ENCODE results near the gene UBQLN2. TPM values are rescaled to one million over a fixed set of nuclear protein-coding genes. Genes with fewer than 3 reads are reported as not detected.

Gene UBQLN2
- total RNA-seq, 1 experiment from 2014 or later: 18.4 TPM

DNA sequence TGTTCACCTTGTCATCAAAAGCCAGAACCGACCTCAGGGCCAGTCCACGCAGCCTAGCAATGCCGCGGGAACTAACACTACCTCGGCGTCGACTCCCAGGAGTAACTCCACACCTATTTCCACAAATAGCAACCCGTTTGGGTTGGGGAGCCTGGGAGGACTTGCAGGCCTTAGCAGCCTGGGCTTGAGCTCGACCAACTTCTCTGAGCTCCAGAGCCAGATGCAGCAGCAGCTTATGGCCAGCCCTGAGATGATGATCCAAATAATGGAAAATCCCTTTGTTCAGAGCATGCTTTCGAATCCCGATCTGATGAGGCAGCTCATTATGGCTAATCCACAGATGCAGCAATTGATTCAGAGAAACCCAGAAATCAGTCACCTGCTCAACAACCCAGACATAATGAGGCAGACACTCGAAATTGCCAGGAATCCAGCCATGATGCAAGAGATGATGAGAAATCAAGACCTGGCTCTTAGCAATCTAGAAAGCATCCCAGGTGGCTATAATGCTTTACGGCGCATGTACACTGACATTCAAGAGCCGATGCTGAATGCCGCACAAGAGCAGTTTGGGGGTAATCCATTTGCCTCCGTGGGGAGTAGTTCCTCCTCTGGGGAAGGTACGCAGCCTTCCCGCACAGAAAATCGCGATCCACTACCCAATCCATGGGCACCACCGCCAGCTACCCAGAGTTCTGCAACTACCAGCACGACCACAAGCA lies 898 bp downstream of the UBQLN2 start:
- H2AFZ ChIP-seq (ENCODE audit: low read length): no peak overlapping the region
- peak; percentile 57 for DNase-seq
- H3K27ac ChIP-seq (ENCODE audit: low read length): peak overlapping the region; percentile 83
- no peaks in the 10 kb centered on the region for H3K9me2 ChIP-seq (replicated peaks; ENCODE audit: insufficient read depth, low read length)
- no peaks in the 10 kb centered on the region; the same call in 1 of the 2 replicates for H4K20me1 ChIP-seq (ENCODE audit: insufficient read depth, low read depth, low read length)
- H3K79me2 ChIP-seq (ENCODE audit: low read length): peaks cover 57% of the 10 kb centered on the region
- no peaks in the 10 kb centered on the region for H3K27me3 ChIP-seq (ENCODE audit: low read length)
- no peaks in the 10 kb centered on the region for H3K9me3 ChIP-seq (ENCODE audit: low read length)
- peak overlapping the region; percentile 87 for H3K9ac ChIP-seq (ENCODE audit: low read length)
- H3K36me3 ChIP-seq (ENCODE audit: insufficient read depth, low read length): peaks cover 12% of the 10 kb centered on the region; the same call in 1 of the 2 replicates
- peaks cover 26% of the 10 kb centered on the region for H3K4me1 ChIP-seq (ENCODE audit: low read length)
- H3K4me2 ChIP-seq (ENCODE audit: low read depth, low read length, poor library complexity, severe bottlenecking): peak overlapping the region; percentile 80
- peak overlapping the region; percentile 78 for H3K4me3 ChIP-seq (ENCODE audit: low read length)

DNA sequence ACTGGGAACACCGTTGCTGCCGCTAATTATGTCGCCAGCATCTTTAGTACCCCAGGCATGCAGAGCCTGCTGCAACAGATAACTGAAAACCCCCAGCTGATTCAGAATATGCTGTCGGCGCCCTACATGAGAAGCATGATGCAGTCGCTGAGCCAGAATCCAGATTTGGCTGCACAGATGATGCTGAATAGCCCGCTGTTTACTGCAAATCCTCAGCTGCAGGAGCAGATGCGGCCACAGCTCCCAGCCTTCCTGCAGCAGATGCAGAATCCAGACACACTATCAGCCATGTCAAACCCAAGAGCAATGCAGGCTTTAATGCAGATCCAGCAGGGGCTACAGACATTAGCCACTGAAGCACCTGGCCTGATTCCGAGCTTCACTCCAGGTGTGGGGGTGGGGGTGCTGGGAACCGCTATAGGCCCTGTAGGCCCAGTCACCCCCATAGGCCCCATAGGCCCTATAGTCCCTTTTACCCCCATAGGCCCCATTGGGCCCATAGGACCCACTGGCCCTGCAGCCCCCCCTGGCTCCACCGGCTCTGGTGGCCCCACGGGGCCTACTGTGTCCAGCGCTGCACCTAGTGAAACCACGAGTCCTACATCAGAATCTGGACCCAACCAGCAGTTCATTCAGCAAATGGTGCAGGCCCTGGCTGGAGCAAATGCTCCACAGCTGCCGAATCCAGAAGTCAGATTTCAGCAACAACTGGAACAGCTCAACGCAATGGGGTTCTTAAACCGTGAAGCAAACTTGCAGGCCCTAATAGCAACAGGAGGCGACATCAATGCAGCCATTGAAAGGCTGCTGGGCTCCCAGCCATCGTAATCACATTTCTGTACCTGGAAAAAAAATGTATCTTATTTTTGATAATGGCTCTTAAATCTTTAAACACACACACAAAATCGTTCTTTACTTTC lies 1.8 kb downstream of the UBQLN2 start:
- Histone ChIP-seq H3K27me3 (ENCODE audit: low read length) (no peaks in the 10 kb centered on the region), H3K36me3 (ENCODE audit: insufficient read depth, low read length) (peaks cover 12% of the 10 kb centered on the region; the same call in 1 of the 2 replicates), H4K20me1 (ENCODE audit: insufficient read depth, low read depth, low read length) (no peaks in the 10 kb centered on the region; the same call in 1 of the 2 replicates), H3K9me3 (ENCODE audit: low read length) (no peaks in the 10 kb centered on the region), H3K9ac (ENCODE audit: low read length) (peak overlapping the region; percentile 87), H3K4me1 (ENCODE audit: low read length) (peaks cover 26% of the 10 kb centered on the region), H3K4me2 (ENCODE audit: low read depth, low read length, poor library complexity, severe bottlenecking) (peak overlapping the region; percentile 80), H3K4me3 (ENCODE audit: low read length) (peak overlapping the region; percentile 78), H2AFZ (ENCODE audit: low read length) (no peak overlapping the region), H3K79me2 (ENCODE audit: low read length) (peaks cover 64% of the 10 kb centered on the region), H3K9me2 (replicated peaks; ENCODE audit: insufficient read depth, low read length) (no peaks in the 10 kb centered on the region), H3K27ac (ENCODE audit: low read length) (peak overlapping the region; percentile 83)
- peak; percentile 50 for DNase-seq

DNA sequence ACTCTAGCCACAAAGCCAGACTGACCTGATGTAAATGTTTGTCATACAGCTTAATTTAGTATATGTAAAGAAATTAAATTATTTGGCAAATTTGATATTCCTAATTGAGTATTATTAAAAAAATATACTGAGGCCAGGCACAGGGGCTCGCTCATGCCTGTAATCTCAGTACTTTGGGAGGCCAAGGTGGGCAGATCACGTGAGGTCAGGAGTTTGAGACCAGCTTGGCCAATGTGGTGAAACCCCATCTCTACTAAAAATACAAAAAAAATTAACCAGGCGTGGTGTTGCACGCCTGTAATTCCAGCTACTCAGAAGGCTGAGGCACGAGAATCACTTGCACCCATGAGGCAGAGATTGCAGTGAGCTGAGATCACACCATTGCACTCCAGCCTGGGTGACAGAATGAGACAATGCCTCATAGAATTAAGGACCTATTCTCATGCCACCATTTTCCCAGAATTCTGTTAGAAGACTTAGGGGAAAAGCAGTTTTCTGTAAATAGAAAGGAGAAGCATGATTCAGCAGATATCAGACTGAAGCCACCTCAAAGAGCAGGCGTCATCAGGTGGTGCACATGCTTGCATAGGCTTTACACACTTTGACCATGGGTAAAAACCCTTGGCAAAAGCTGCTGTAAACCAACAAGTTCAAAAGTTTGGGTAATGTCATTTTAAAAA lies 6.1 kb downstream of the UBQLN2 start:
- H4K20me1 ChIP-seq (ENCODE audit: insufficient read depth, low read depth, low read length): no peaks in the 10 kb centered on the region; the same call in 1 of the 2 replicates
- H3K9me3 ChIP-seq (ENCODE audit: low read length): no peaks in the 10 kb centered on the region
- H3K9me2 ChIP-seq (replicated peaks; ENCODE audit: insufficient read depth, low read length): no peaks in the 10 kb centered on the region
- peaks cover 29% of the 10 kb centered on the region; the same call in 1 of the 2 replicates for H3K36me3 ChIP-seq (ENCODE audit: insufficient read depth, low read length)
- H3K4me1 ChIP-seq (ENCODE audit: low read length): peaks cover 22% of the 10 kb centered on the region
- H3K27ac ChIP-seq (ENCODE audit: low read length): no peak overlapping the region
- H2AFZ ChIP-seq (ENCODE audit: low read length): no peak overlapping the region
- no peak for DNase-seq
- H3K27me3 ChIP-seq (ENCODE audit: low read length): no peaks in the 10 kb centered on the region
- no peak overlapping the region for H3K4me2 ChIP-seq (ENCODE audit: low read depth, low read length, poor library complexity, severe bottlenecking)
- peaks cover 88% of the 10 kb centered on the region for H3K79me2 ChIP-seq (ENCODE audit: low read length)
- no peak overlapping the region for H3K4me3 ChIP-seq (ENCODE audit: low read length)
- no peak overlapping the region for H3K9ac ChIP-seq (ENCODE audit: low read length)

DNA sequence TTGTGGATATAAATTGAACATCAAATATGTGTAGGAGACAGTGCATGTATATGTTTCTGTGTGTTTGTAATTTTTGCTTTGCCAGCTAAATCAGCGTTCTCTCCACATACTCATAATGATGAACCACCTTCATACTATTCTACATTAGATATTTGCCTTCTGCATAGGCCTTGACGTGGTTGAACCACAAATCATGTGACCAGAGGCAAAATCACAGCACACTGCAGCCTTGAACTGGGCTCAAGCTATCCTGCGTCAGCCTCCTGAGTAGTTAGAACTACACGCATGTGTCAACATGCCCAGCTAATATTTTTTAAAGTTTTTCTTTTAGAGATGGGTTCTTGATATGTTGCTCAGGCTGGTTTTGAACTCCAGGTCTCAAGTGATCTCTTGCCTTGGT lies 9.5 kb downstream of the UBQLN2 start:
- DNase-seq: no peak
- H3K9me2 ChIP-seq (replicated peaks; ENCODE audit: insufficient read depth, low read length): no peaks in the 10 kb centered on the region

DNA sequence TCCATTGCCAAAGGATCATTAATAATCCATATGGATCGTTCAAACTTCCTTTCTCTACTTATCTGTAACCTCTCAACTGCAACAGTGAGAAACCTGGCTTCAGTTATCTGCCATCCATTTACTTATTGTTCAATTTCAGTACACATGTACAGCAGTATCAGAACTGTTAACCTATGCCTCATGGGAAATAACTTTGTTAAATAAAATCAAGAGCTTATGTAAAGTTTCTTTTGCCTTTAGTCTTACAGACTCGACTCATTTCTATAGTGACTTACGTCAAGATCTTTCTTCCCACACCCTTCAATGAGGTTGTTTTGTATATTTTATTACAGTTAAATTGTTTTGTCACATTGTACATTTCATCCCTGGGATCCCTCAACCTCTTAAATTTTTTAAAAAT lies 11.4 kb downstream of the UBQLN2 start:
- H3K4me2 ChIP-seq (ENCODE audit: low read depth, low read length, poor library complexity, severe bottlenecking): no peak overlapping the region
- no peak overlapping the region for H3K27ac ChIP-seq (ENCODE audit: low read length)
- no peak overlapping the region for H2AFZ ChIP-seq (ENCODE audit: low read length)
- H3K4me3 ChIP-seq (ENCODE audit: low read length): no peak overlapping the region
- H4K20me1 ChIP-seq (ENCODE audit: insufficient read depth, low read depth, low read length): no peaks in the 10 kb centered on the region
- no peaks in the 10 kb centered on the region for H3K27me3 ChIP-seq (ENCODE audit: low read length)
- DNase-seq: no peak
- H3K4me1 ChIP-seq (ENCODE audit: low read length): no peaks in the 10 kb centered on the region
- H3K9ac ChIP-seq (ENCODE audit: low read length): no peak overlapping the region
- peaks cover 43% of the 10 kb centered on the region for H3K36me3 ChIP-seq (ENCODE audit: insufficient read depth, low read length)
- H3K79me2 ChIP-seq (ENCODE audit: low read length): peaks cover 88% of the 10 kb centered on the region
- H3K9me3 ChIP-seq (ENCODE audit: low read length): peaks cover 6% of the 10 kb centered on the region; the same call in 1 of the 2 replicates
- H3K9me2 ChIP-seq (replicated peaks; ENCODE audit: insufficient read depth, low read length): no peaks in the 10 kb centered on the region

More for the DNA sequence above, 9.5 kb downstream of the UBQLN2 start:
- no peak overlapping the region for H3K4me2 ChIP-seq (ENCODE audit: low read depth, low read length, poor library complexity, severe bottlenecking)
- no peak overlapping the region for H3K9ac ChIP-seq (ENCODE audit: low read length)
- H3K9me3 ChIP-seq (ENCODE audit: low read length): peaks cover 3% of the 10 kb centered on the region; the same call in 1 of the 2 replicates
- H3K36me3 ChIP-seq (ENCODE audit: insufficient read depth, low read length): peaks cover 37% of the 10 kb centered on the region; the same call in 1 of the 2 replicates
- H3K27me3 ChIP-seq (ENCODE audit: low read length): no peaks in the 10 kb centered on the region
- H3K79me2 ChIP-seq (ENCODE audit: low read length): peaks cover 87% of the 10 kb centered on the region
- no peak overlapping the region for H3K27ac ChIP-seq (ENCODE audit: low read length)
- H3K4me1 ChIP-seq (ENCODE audit: low read length): peaks cover 5% of the 10 kb centered on the region; the same call in 1 of the 2 replicates
- H4K20me1 ChIP-seq (ENCODE audit: insufficient read depth, low read depth, low read length): no peaks in the 10 kb centered on the region
- no peak overlapping the region for H2AFZ ChIP-seq (ENCODE audit: low read length)
- no peak overlapping the region for H3K4me3 ChIP-seq (ENCODE audit: low read length)

DNA sequence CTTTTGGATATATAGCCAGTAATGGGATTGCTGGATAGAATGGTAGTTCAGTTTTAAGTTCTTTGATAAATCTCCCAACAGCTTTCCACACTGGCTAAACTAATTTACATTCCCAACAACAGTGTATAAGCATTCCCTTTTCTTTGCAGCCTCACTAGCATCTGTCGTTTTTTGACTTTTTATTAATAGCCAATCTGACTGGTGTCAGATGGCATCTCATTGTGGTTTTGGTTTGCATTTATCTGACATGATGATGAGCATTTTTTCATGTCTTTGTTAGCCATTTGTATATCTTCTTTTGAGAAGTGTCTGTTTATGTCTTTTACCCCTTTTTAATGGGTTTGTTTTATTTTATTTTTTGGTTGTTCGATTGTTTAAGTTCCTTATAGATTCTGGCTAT lies 13.3 kb downstream of the UBQLN2 start:
- peaks cover 17% of the 10 kb centered on the region for H3K9me3 ChIP-seq (ENCODE audit: low read length)
- H3K36me3 ChIP-seq (ENCODE audit: insufficient read depth, low read length): peaks cover 56% of the 10 kb centered on the region
- H4K20me1 ChIP-seq (ENCODE audit: insufficient read depth, low read depth, low read length): no peaks in the 10 kb centered on the region
- DNase-seq: no peak
- no peaks in the 10 kb centered on the region for H3K4me1 ChIP-seq (ENCODE audit: low read length)
- H3K4me3 ChIP-seq (ENCODE audit: low read length): no peak overlapping the region
- H3K27ac ChIP-seq (ENCODE audit: low read length): no peak overlapping the region
- H2AFZ ChIP-seq (ENCODE audit: low read length): no peak overlapping the region
- H3K27me3 ChIP-seq (ENCODE audit: low read length): no peaks in the 10 kb centered on the region
- H3K4me2 ChIP-seq (ENCODE audit: low read depth, low read length, poor library complexity, severe bottlenecking): no peak overlapping the region
- no peaks in the 10 kb centered on the region for H3K9me2 ChIP-seq (replicated peaks; ENCODE audit: insufficient read depth, low read length)
- peaks cover 90% of the 10 kb centered on the region for H3K79me2 ChIP-seq (ENCODE audit: low read length)
- no peak overlapping the region for H3K9ac ChIP-seq (ENCODE audit: low read length)

DNA sequence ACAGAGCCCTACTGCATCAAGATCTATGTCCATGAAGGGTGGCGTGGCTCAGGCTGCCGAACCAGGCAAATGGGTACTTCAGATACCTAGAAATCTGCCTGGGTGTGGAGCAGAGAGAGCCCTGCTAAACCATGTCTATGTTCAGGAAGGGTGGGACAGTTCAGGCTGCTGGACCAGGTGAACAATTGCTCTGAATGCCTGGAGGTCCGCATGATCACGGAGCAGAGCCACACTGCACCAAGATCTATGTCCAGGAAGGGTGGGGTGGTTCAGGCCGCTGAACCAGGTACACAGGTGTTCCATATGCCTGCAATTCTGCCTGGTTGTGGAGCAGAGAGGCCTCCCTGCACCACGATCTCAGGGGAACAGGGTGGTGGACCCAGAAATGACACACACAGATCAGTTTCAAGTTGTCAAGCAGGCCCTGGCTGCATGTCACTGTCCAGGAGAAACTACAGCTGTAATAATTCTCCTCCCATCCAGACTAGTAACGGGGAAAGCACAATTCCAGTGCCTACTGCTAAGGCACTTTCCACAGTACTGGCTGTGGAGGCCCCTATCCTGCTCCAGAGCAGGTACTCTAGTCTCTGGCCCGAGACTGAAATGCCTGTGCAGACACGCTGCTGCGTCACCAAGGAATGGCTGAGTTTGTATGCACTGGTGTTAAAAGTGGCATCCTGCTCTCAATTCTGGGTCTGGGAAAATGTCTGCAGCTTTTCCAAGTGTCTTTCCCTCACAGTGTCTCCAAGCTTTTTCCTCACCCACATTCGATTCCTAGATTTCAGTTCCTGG lies 25.2 kb downstream of the UBQLN2 start:
- H3K4me3 ChIP-seq (ENCODE audit: low read length): no peak overlapping the region
- H3K79me2 ChIP-seq (ENCODE audit: low read length): peaks cover 46% of the 10 kb centered on the region
- H3K9me3 ChIP-seq (ENCODE audit: low read length): peaks cover 3% of the 10 kb centered on the region; the same call in 1 of the 2 replicates
- peaks cover 14% of the 10 kb centered on the region; the same call in 1 of the 2 replicates for H3K36me3 ChIP-seq (ENCODE audit: insufficient read depth, low read length)
- H3K4me2 ChIP-seq (ENCODE audit: low read depth, low read length, poor library complexity, severe bottlenecking): no peak overlapping the region
- no peak overlapping the region for H3K9ac ChIP-seq (ENCODE audit: low read length)
- no peak overlapping the region for H3K27ac ChIP-seq (ENCODE audit: low read length)
- H4K20me1 ChIP-seq (ENCODE audit: insufficient read depth, low read depth, low read length): no peaks in the 10 kb centered on the region
- no peaks in the 10 kb centered on the region for H3K4me1 ChIP-seq (ENCODE audit: low read length)
- H2AFZ ChIP-seq (ENCODE audit: low read length): no peak overlapping the region
- DNase-seq: no peak
- H3K27me3 ChIP-seq (ENCODE audit: low read length): no peaks in the 10 kb centered on the region
- H3K9me2 ChIP-seq (replicated peaks; ENCODE audit: insufficient read depth, low read length): no peaks in the 10 kb centered on the region

Measured in Karpas-422 (cell line).